Measurements from ENCODE around the gene SLC7A14.
"Not testable (repeated sequence)": the region's sequence is repeated elsewhere in the genome, so short reads cannot be mapped to it uniquely, and the experiment has no call there.

SLC7A14 gene

GRCh38 chr3:170593634-170594033, 7.8 kb upstream of the SLC7A14 start:
- no peak for DNase-seq

GRCh38 chr3:170589113-170589512, 3.2 kb upstream of the SLC7A14 start:
- no peak for DNase-seq

DNA sequence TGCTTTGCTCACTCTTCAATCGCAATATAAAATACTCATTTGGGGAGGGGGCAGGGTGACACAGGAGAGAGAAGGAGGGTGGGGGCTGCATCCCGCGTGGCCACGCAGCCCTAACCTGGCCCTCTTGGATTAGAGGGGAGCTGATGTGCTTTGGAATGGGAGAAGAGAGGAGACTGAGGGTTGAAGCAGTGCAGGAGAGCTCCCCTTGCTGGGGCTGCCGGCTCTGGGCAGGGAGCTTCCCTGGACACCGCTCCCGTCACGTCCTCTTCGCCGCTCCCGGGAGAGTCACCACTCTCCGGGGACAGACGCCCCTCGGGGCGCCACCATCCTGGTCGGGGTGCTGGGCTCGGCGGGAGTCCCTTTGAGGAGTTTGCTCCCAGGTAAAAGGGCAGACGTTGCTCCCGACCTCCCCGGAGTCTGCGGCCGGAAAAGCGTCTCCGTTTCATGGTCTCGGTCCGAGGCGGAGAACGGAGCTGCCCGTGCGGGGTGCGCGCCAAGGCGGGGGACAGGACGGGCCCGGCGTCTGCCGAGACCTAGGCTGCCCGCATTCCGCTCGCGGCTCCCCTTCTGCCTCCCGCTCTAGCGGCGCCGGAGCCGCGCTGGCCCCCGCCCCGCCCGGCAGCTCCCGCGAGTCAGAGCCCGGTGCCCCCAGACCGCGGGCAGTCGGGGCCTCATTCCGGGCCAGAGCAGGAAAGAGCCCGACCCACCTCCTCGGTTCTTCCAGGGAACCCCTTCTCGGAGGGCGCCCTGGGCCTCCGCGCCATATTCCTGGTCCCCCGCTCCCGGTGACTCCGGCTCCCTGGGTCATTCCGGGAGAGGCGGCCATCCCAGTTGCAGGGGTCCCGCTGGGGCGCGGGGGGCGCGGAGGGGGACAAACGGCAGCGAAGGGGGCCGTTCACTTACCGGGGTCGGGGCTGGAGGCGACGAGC, 603 bp downstream of the SLC7A14 start:
- peak in 1 of 2 donors; percentile 6 for DNase-seq

DNA sequence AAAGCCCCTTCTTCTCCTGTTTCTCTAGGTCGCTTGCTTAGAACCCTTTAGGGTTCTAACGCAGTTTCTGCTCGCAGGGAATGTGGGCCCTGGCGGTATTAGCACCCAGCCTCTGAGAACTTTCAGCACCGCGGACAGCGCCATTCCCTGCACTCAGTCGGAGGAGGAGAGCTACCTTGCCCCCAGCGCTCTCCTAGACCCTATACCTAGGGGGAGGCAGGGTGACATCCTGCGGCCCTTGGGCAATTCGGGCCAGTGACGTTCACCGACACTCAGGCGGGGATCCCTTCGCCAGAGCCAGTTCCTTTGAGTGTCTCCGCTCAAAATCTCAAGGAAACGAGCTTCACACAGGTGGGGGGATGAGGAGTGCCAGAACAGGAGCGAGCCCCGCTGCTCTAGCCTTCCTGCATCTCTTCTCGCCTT, 1.3 kb downstream of the SLC7A14 start:
- peak; percentile 48 to 49 for DNase-seq

GRCh38 chr3:170579646-170580045, 6.2 kb downstream of the SLC7A14 start:
- no peak for DNase-seq

DNA sequence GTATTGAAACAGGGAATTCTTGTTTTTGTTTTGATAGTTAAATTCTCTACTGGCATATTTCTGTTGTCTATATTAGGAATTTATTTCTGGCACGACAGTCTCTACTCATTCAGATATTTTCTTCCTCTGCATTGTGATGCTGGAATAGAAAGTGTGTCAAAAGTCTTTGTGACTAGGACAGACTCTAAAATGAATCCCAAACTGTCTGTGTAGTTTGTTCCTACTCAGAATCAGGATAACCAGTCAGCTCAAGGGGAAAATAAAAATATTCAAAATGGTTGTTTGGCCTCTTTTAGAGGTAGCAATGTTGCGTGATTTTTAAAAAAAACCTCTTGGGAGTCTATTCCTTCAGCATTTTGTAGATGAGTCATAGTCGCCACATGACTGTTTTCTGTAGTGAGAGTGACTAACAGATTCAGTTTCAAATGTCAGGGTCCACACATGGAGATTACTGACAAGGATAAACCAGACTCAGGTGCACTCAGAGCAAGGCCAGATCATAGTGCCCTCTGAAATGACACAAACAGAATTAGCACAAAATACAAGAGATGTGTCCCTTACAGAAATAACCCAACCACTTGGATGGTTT, 13.1 kb downstream of the SLC7A14 start:
- DNase-seq: no peak

GRCh38 chr3:170567598-170567997, 18.3 kb downstream of the SLC7A14 start:
- DNase-seq: not testable (repeated sequence)

DNA sequence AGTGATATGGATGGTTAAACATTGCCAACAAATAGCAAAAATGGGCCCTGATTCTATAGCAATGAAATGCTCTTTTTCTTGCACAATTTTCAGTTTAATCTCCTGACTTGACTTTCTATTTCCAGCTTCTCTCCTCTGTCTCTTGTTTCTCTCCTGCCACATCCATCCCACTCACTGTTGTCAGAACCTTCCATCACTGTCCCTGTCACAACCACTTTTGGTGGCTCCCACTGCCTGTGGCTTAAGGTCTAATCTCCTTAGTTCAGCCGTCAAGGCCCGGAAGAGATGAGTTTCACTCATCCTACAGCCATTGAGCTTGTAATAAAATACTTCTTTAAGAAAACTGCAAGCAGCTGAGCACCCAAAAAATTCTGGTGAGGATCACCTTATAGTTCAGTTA, 19.5 kb downstream of the SLC7A14 start:
- no peak for DNase-seq

GRCh38 chr3:170565495-170565894, 20.4 kb downstream of the SLC7A14 start:
- DNase-seq: no peak

DNA sequence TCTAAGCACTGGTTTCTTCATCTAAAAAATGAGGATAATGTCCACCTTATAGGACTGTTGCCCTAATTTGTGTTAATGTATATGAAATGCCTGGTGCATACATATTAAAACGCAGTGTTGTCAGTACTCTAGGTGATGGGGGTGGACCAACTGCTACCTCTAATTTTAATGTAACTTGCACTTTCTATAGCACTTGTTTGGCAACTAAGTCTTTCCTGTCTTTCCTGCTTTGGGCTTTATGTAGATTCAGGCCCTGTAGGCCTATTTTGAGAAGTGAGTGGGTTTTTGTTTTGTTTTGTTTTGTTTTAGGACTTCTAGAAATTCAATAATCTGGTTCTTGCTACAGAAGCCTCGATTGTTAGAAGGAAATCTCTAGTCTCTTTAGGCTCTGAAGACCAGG, 21.2 kb downstream of the SLC7A14 start:
- no peak for DNase-seq

DNA sequence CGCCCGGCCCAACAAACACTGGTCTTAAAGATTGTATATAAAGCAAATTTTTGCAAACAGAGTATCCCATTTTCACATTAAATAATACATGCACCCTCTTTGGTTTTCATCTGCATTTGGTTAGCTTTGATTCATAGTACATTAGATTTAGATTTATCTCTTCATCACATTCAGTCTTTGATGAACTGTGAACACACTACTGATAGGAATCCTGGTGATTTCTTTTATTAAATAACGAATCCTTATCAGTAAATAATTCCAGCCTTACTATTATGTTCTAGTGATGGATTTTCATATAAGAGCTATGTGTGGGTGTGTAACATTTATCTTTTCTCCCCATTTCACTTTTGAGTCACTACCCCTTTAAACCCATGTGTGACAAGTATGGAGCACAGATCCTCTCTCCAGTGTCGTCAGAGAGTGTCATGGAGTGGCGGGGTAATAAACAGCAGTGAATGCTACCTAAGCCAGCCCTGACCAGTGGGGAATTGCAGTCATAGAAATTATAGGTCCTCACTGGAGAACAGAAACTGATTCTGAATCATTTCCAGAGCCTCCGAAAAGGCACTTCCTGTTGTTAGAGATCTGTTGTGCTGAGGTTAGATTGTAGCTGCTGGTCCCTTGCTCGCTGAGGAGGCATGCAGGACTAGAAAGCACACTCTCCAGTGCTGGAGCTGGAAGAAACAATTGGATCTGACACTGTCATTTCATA, 22.0 kb downstream of the SLC7A14 start:
- no peak for DNase-seq

GRCh38 chr3:170562080-170562479, 23.8 kb downstream of the SLC7A14 start:
- no peak for DNase-seq

DNA sequence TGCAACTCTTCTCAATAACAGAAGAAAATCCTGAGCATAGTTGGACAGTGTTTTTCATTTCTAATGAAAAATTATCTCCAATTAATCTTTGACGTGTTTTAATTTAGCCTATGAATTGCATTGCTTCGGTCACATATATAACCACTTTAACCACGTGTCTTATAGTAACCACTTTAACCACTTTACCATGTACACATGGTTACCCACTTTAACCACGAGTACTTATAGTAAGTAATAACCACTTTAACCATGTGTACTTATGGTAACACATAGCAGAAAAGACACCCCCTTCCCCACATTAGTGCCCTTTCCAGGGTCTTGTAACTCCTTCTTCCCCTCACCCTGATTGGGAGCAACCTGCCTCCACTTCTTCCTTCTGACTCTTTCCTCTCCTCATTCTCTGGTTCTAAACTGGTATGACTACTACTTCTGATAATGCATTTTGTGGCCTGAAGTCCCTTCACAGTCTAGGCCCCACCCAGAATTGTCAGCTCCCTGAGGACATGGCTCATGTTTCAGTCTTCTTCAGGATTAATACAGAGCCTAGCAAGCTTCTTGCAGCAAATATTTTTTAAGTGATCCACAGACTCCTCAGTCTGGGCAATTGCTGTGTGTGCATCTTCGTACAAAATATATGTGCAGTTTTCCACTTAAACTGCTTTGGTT, 25.0 kb downstream of the SLC7A14 start:
- no peak for DNase-seq

DNA sequence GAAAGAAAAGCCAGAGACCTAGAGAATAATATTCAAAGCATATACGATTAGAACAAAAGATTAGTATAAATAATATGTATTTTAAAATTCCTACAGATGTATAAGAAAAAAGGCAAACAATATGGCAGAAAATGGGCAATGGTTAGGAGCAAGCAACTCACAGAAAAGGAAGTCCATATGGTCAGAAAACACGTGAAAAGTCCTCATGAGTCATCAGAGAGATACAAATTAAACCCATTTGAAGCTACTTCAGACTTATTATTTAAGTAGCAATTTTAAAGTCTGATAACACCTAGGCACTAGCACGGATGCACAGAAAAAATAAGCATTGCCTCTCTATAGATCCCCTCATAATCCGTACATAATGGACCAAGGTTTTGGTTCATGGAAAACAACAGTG, 25.6 kb downstream of the SLC7A14 start:
- DNase-seq: no peak

DNA sequence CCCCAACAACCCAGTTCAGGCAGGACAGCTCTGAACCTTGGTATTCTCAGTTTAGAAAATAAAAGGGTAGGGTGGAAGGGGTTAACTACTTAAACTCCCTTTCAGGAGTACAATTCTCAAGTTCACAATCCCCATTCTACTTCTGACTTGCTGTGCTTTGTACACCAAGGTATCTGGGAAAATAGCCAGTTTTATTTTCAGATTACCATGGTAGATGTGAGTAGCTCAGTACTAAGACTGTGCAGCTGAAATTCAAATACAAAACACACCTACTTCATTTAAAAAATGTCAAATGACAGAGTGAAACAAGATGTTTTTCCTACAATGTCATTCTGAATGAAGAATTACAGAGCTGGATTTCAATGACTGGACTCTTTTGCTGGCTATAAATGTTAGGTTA, 27.4 kb downstream of the SLC7A14 start:
- no peak for DNase-seq

DNA sequence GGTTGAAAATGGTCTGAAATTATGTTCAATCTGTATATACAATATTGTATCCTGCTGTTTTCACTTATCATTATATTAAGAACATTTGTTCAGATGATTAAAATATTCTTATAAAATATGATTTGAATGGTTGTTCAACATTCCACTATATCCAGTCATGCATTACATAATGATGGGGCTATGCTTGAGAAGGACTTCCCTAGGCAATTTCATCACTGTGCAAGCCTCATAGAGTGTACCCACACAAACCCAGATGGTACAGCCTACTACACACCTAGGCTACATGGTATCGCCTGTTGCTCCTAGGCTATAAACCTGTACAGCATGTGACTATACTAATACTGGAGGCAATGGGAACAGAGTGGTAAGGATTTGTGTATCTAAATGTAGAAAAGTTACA, 30.5 kb downstream of the SLC7A14 start:
- DNase-seq: no peak

DNA sequence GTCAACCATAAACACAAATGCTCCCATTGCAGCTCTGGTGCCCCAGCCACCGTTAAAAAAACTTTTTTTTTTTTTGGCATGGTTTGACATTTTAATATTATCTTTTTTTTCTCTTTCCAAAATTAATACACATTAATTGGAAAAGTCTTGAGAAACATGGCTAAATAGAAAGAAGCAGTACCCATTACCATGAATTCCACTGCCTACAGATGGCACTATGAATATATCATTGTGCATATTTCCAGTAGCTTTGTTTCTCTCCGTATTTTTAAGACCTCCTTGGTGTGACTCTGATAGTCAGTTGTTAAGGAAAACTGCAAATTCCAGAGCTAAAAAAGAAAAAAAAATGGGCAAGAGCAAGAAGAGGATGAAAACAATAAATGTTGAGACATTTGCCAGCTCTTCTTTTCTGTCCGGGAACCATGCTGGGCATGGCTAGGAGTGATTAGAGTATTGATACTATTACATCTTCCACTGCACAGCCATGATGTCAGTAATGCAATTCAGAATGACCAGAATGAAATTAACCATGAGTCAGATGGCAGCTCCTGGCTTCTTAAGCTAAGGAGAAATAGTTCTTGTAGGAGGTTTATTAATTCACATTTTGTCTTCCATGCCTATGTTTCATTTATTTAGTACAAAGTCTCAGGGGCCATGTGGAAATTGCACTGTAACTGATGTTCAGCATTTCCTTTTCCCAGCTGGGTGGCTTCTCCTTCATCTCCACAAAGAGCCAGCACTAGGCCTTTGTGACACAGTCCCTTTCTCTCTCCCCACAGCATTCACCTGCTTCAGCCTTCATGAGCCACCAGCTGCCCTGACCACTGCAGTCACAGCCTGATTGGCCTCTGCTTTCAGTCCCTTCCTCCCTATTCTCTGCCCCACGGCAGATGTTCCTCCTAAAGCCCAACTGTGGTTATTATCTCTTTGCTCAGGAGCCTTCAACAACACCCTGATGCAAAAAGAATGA, 31.8 kb downstream of the SLC7A14 start:
- no peak for DNase-seq

DNA sequence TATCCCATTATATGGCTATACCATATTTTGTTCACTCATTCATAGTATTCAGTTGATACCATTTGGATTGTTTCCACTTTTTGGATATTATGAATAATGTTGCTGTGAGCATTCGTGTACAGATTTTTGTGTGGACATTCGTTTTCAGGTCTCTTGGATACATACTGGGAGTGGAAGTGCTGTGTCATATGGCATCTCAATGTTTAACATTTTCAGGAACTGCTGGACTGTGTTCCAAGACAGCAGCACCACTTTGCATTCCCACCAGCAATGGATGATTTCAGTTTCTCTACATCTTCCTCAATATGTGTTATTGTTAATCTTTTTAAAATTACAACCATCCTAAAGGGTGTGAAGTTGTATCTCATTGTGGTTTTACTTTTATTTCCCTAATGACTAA, 34.6 kb downstream of the SLC7A14 start:
- DNase-seq: no peak

DNA sequence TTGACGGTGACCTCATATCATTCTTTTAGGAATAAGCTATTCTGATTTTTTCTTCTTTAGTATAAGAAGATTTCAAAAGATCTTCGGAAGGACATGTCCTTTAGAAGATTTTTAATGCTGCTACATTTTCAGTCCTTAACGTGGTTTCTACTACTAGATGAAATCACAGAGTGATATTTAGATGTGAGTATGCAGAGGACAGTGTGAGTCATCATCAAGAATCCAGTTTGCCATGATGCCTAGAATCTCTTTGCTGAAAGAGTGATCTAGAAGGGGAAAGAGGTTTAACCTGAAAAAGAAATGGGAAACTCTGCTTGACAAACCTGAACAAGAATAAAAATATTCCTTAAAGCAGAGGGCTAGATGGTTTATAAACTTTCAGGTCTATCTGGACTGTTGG, 43.2 kb downstream of the SLC7A14 start:
- no peak for DNase-seq

DNA sequence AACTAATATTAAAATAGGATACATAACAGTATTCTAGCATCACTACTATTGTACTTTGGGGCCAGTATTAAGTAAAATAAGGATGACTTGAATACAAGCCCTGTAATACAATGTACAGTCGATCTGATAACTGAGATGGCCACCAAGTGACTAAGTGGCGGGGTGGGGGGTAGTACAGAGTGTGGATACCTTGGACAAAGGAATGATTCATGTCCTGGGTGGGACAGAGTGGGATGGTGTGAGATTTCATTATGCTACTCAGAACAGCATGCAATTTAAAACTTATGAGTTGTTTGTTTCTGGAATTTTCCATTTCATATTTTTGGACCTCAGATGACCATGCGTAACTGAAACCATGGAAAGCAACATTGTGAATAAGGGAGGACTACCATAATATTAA, 46.0 kb downstream of the SLC7A14 start:
- DNase-seq: no peak

GRCh38 chr3:170536712-170537111, 49.2 kb downstream of the SLC7A14 start:
- DNase-seq: no peak

GRCh38 chr3:170534227-170534626, 51.6 kb downstream of the SLC7A14 start:
- DNase-seq: no peak

Data from hippocampal formation (tissue), 2 donors.